Tibial artery (tissue), 4 donors: Measurements from ENCODE around the gene BACH2.

Experiments used
- DNase-seq, 2 donors: peaks; one replicate each; pipeline ENCODE4 v3.0.0-alpha.2; 2019
- H3K27ac ChIP-seq, 2 donors: fragments of 200-600 bp; sonication (generic) in 1 of 2; 1 replicate in 1 of 2; 2 replicates in 1 of 2; pipeline ENCODE4 v1.5.1; 2018 to 2019; ENCODE audit warnings: mild to moderate bottlenecking in 1 of 2
- H3K27me3 ChIP-seq, 2 donors: fragments of 200-600 bp; sonication (generic) in 1 of 2; one replicate each; pipeline versions ENCODE4 v1.5.1 to v1.6.0; 2016 to 2019
- H3K36me3 ChIP-seq, 3 donors: fragments of 200-600 bp; sonication (generic) in 2 of 3; one replicate each; pipeline ENCODE4 v1.5.1; 2016 to 2019; ENCODE audit warnings: mild to moderate bottlenecking in 2 of 3
- H3K4me1 ChIP-seq, 4 donors: fragments of 200-600 bp; sonication (generic) in 2 of 4; 1 replicate in 3 of 4; 2 replicates in 1 of 4; pipeline ENCODE4 v1.5.1; 2016 to 2019
- H3K4me3 ChIP-seq, 2 donors: fragments of 200-600 bp; sonication (generic) in 1 of 2; 1 replicate in 1 of 2; 2 replicates in 1 of 2; pipeline ENCODE4 v1.5.1; 2018 to 2019; ENCODE audit warnings: mild to moderate bottlenecking in 2 of 2
- H3K9me3 ChIP-seq, 3 donors: fragments of 200-600 bp; sonication (generic) in 1 of 3; one replicate each; pipeline ENCODE4 v1.5.1; 2016 to 2019
- CTCF ChIP-seq, 2 experiments: fragments of 200-600 bp in 1 of 2; fragments of 450-650 bp in 1 of 2; IDR thresholded peaks; one replicate each; pipeline ENCODE4 v1.5.1; 2017 to 2019; ENCODE audit warnings: antibody characterized with exemption in 2 of 2, mild to moderate bottlenecking in 1 of 2, moderate library complexity in 1 of 2
- intact Hi-C: fragments of 100-400 bp; cut with DNase I; formaldehyde crosslinking; loops from one replicate; pipeline ENCODE4 v1.15.0; 2023; ENCODE audit warnings: low total_unique reads

Gene BACH2

GRCh38 chr6:90311569-90311968 lies 14.9 kb upstream of the BACH2 start:
- H3K27me3 ChIP-seq = peaks cover 0 to 6% of the 10 kb centered on the region in 2 donors
- intact Hi-C loops = no loop called here
- DNase-seq = no peak
- H3K4me3 ChIP-seq = no peak overlapping the region
- no peaks in the 10 kb centered on the region for H3K4me1 ChIP-seq
- H3K9me3 ChIP-seq = no peaks in the 10 kb centered on the region
- TF ChIP-seq CTCF (IDR thresholded peaks at IDR 0.05) = no peak
- no peaks in the 10 kb centered on the region for H3K36me3 ChIP-seq
- H3K27ac ChIP-seq = no peak overlapping the region

GRCh38 chr6:90305800-90306448 lies 9.3 kb upstream of the BACH2 start:
- Histone ChIP-seq H3K27me3 (peaks cover 0 to 6% of the 10 kb centered on the region in 2 donors), H3K4me1 (no peaks in the 10 kb centered on the region), H3K27ac (no peak overlapping the region), H3K4me3 (no peak overlapping the region), H3K9me3 (no peaks in the 10 kb centered on the region), H3K36me3 (no peaks in the 10 kb centered on the region)
- no peak for TF ChIP-seq CTCF (IDR thresholded peaks at IDR 0.05)
- intact Hi-C loops = no loop called here
- no peak for DNase-seq

GRCh38 chr6:90304308-90304707 lies 7.7 kb upstream of the BACH2 start:
- Histone ChIP-seq H3K27me3 (peaks cover 0 to 6% of the 10 kb centered on the region in 2 donors), H3K4me1 (no peaks in the 10 kb centered on the region), H3K4me3 (no peak overlapping the region), H3K36me3 (no peaks in the 10 kb centered on the region), H3K9me3 (no peaks in the 10 kb centered on the region), H3K27ac (no peak overlapping the region)
- TF ChIP-seq CTCF (IDR thresholded peaks at IDR 0.05) = no peak
- intact Hi-C loops = no loop called here
- DNase-seq = no peak

- intact Hi-C loops = no loop called here
- TF ChIP-seq CTCF (IDR thresholded peaks at IDR 0.05) = no peak
- Histone ChIP-seq H3K9me3 (no peaks in the 10 kb centered on the region), H3K4me1 (no peaks in the 10 kb centered on the region), H3K27me3 (no peaks in the 10 kb centered on the region), H3K4me3 (no peak overlapping the region), H3K27ac (no peak overlapping the region), H3K36me3 (no peaks in the 10 kb centered on the region)
- DNase-seq = no peak
These were observed 6.4 kb upstream of the BACH2 start for GRCh38 chr6:90303039-90303438.

GRCh38 chr6:90302320-90302719 lies 5.7 kb upstream of the BACH2 start:
- intact Hi-C loops = no loop called here

More at GRCh38 chr6:90302320-90302719, 5.7 kb upstream of the BACH2 start:
- Histone ChIP-seq H3K4me3 (no peak overlapping the region), H3K27ac (no peak overlapping the region), H3K27me3 (no peaks in the 10 kb centered on the region), H3K36me3 (no peaks in the 10 kb centered on the region), H3K4me1 (peaks cover 0 to 5% (median under 1%) of the 10 kb centered on the region in 4 donors), H3K9me3 (no peaks in the 10 kb centered on the region)
- no peak for TF ChIP-seq CTCF (IDR thresholded peaks at IDR 0.05)
- no peak for DNase-seq
